HEK293 (cell line): Measurements from ENCODE around the gene CRMP1.

Experiments
- CTCF ChIA-PET: fragments of 350-600 bp; formaldehyde crosslinking; extraction: SDS; loops from one replicate; lab custom pipeline; 2021; ENCODE audit warnings: antibody characterized with exemption; lab: Yijun Ruan, JAX
- POLR2A ChIA-PET: fragments of 300-600 bp; formaldehyde crosslinking; extraction: SDS; loops from one replicate; lab custom pipeline; 2020; ENCODE audit warnings: antibody characterized with exemption, inconsistent platforms; lab: Yijun Ruan, JAX
- H3K27ac ChIP-seq: fragments of 200-500 bp; sonication (Bioruptor generic); 2 replicates; pipeline ENCODE4 v1.5.1; 2014; ENCODE audit warnings: low read depth, low read length, control low read depth, inconsistent platforms; ENCODE audit errors: extremely low read depth
- H3K36me3 ChIP-seq, 2 experiments: fragments of 200-500 bp in 1 of 2; sonication (Bioruptor generic) in 1 of 2; 1 replicate in 1 of 2; 2 replicates in 1 of 2; pipeline ENCODE4 v1.5.1; 2014 to 2017; ENCODE audit warnings: inconsistent platforms in 2 of 2, low read length in 2 of 2; ENCODE audit not compliant: control insufficient read depth in 2 of 2, insufficient read depth in 1 of 2
- H3K4me1 ChIP-seq: fragments of 200-500 bp; sonication (Bioruptor generic); 2 replicates; pipeline ENCODE4 v1.5.1; 2014; ENCODE audit warnings: mild to moderate bottlenecking, low read length, inconsistent platforms; ENCODE audit not compliant: control insufficient read depth, insufficient read depth
- H3K4me3 ChIP-seq: 2 replicates; pipeline ENCODE4 v1.5.1; 2011; ENCODE audit warnings: low read depth, mild to moderate bottlenecking, control low read depth, low read length, moderate library complexity
- H3K9me3 ChIP-seq: fragments of 200-500 bp; sonication (Bioruptor generic); 2 replicates; pipeline ENCODE4 v1.5.1; 2014; ENCODE audit warnings: low read depth, low read length, inconsistent platforms; ENCODE audit not compliant: control insufficient read depth, insufficient read depth
- GLIS1 ChIP-seq: fragments of 450-650 bp; formaldehyde crosslinking; IDR thresholded peaks from 2 replicates; pipeline ENCODE4 v1.5.1; 2016; ENCODE audit warnings: missing biosample characterization, missing genetic modification characterization
- MEIS1 ChIP-seq: sonication (generic); formaldehyde crosslinking; IDR thresholded peaks from 2 replicates; pipeline ENCODE4 v1.8.1; 2022; ENCODE audit warnings: missing genetic modification reagents, mild to moderate bottlenecking, borderline replicate concordance
- SCRT2 ChIP-seq: fragments of 450-650 bp; formaldehyde crosslinking; IDR thresholded peaks from 2 replicates; pipeline ENCODE4 v1.5.1; 2016; ENCODE audit warnings: missing biosample characterization, missing genetic modification characterization
- TRIM28 ChIP-seq: IDR thresholded peaks from 2 replicates; pipeline ENCODE4 v1.6.1; 2011; ENCODE audit warnings: low read length, control low read depth, borderline replicate concordance
- ZNF10 ChIP-seq: fragments of 450-650 bp; formaldehyde crosslinking; IDR thresholded peaks from 2 replicates; pipeline ENCODE4 v1.5.1; 2017; ENCODE audit warnings: missing biosample characterization, missing genetic modification characterization
- ZNF23 ChIP-seq: fragments of 450-650 bp; formaldehyde crosslinking; IDR thresholded peaks from 2 replicates; pipeline ENCODE4 v1.5.1; 2016; ENCODE audit warnings: missing biosample characterization, missing genetic modification characterization, borderline replicate concordance
- ZNF239 ChIP-seq: fragments of 450-650 bp; formaldehyde crosslinking; IDR thresholded peaks from 2 replicates; pipeline ENCODE4 v1.5.1; 2016; ENCODE audit warnings: missing biosample characterization, missing genetic modification characterization
- ZNF311 ChIP-seq: fragments of 450-650 bp; formaldehyde crosslinking; IDR thresholded peaks from 2 replicates; pipeline ENCODE4 v1.5.1; 2017; ENCODE audit warnings: missing biosample characterization, missing genetic modification characterization, borderline replicate concordance
- ZNF341 ChIP-seq: fragments of 450-650 bp; formaldehyde crosslinking; IDR thresholded peaks from 2 replicates; pipeline ENCODE4; 2016; ENCODE audit warnings: low read depth, missing biosample characterization, missing genetic modification characterization
- ZNF488 ChIP-seq: fragments of 450-650 bp; formaldehyde crosslinking; IDR thresholded peaks from 2 replicates; pipeline ENCODE4 v1.5.1; 2016; ENCODE audit warnings: missing biosample characterization, missing genetic modification characterization
- ZNF549 ChIP-seq: fragments of 450-650 bp; IDR thresholded peaks from 2 replicates; pipeline ENCODE4 v1.5.1; 2018; ENCODE audit warnings: missing biosample characterization, missing genetic modification characterization, mild to moderate bottlenecking, inconsistent platforms, moderate library complexity
- ZNF596 ChIP-seq: fragments of 450-650 bp; IDR thresholded peaks from 2 replicates; pipeline ENCODE4 v1.5.0; 2018; ENCODE audit warnings: missing biosample characterization, mild to moderate bottlenecking, missing genetic modification characterization, moderate library complexity
- ZNF670 ChIP-seq: fragments of 450-650 bp; formaldehyde crosslinking; IDR thresholded peaks from 2 replicates; pipeline ENCODE4 v1.5.1; 2016; ENCODE audit warnings: missing biosample characterization, missing genetic modification characterization, low read depth
- ZNF677 ChIP-seq: fragments of 450-650 bp; IDR thresholded peaks from 2 replicates; pipeline ENCODE4 v1.5.0; 2018; ENCODE audit warnings: missing biosample characterization, mild to moderate bottlenecking, missing genetic modification characterization, moderate library complexity
- ZNF76 ChIP-seq: fragments of 450-650 bp; formaldehyde crosslinking; IDR thresholded peaks from 2 replicates; pipeline ENCODE4; 2016; ENCODE audit warnings: low read depth, missing biosample characterization, missing genetic modification characterization, borderline replicate concordance
- TF ChIP-seq, protein P1 (sequence below): fragments of 450-650 bp; formaldehyde crosslinking; IDR thresholded peaks from 2 replicates; pipeline ENCODE4 v1.5.0; 2017; ENCODE audit warnings: missing biosample characterization, missing genetic modification characterization, borderline replicate concordance

CRMP1 gene

DNA sequence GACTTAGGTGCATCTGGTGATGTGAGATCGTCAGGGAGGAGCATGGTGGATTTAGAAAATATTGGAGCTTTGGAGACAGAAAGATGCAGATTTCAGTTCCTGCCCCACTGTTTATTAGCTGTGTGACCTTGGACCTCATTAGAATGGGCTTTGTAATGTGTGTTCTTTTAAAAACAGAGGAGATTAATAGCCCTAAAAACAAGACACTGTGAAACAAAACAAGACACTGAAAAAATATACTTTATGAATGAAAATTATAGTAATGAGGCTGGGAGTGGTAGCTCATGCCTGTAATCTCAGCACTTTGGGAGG, 102.4 kb downstream of the CRMP1 start:
- POLR2A ChIA-PET, result no interaction called here
- no peak for TF ChIP-seq ZNF311 (tag by site-specific recombination)
- TF ChIP-seq, all 188 proteins: peak for 0
- Histone ChIP-seq H3K4me1 (no peaks in the 10 kb centered on the region), H3K27ac (no peak overlapping the region), H3K9me3 (no peaks in the 10 kb centered on the region), H3K4me3 (no peak overlapping the region), H3K36me3 (peaks cover 0 to 48% of the 10 kb centered on the region in 2 experiments; a peak in 2 of 3 replicates)
- CTCF ChIA-PET, result interaction anchor here (0.6 to 1.7 kb wide), 12 partner anchors 9 to 917 kb away, joined by 3 to 5 read pairs (median 3); no protein-coding TSS in a partner anchor

- no peak for TF ChIP-seq GLIS1 (tag by site-specific recombination)
- TF ChIP-seq ZNF596 (tag by site-specific recombination), result no peak
- TF ChIP-seq ZNF549, result no peak
- TF ChIP-seq MEIS1 (CRISPR knock-in tag), result no peak
- TF ChIP-seq ZNF10 (tag by site-specific recombination), result no peak
- TF ChIP-seq, protein P1, sequence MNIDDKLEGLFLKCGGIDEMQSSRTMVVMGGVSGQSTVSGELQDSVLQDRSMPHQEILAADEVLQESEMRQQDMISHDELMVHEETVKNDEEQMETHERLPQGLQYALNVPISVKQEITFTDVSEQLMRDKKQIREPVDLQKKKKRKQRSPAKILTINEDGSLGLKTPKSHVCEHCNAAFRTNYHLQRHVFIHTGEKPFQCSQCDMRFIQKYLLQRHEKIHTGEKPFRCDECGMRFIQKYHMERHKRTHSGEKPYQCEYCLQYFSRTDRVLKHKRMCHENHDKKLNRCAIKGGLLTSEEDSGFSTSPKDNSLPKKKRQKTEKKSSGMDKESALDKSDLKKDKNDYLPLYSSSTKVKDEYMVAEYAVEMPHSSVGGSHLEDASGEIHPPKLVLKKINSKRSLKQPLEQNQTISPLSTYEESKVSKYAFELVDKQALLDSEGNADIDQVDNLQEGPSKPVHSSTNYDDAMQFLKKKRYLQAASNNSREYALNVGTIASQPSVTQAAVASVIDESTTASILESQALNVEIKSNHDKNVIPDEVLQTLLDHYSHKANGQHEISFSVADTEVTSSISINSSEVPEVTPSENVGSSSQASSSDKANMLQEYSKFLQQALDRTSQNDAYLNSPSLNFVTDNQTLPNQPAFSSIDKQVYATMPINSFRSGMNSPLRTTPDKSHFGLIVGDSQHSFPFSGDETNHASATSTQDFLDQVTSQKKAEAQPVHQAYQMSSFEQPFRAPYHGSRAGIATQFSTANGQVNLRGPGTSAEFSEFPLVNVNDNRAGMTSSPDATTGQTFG (tag by site-specific recombination), result no peak
- no peak for TF ChIP-seq ZNF677 (tag by site-specific recombination)
- no peak for TF ChIP-seq ZNF670 (tag by site-specific recombination)
- H3K4me3 ChIP-seq, result no peak overlapping the region
- H3K36me3 ChIP-seq, result peaks cover 0 to 51% of the 10 kb centered on the region in 2 experiments; a peak in 1 of 3 replicates
- ChIA-PET POLR2A (no interaction called here), CTCF (interaction anchor here (0.7 to 1.7 kb wide), 3 partner anchors 9 to 389 kb away, joined by 3 to 5 read pairs (median 3); no protein-coding TSS in a partner anchor)
- no peaks in the 10 kb centered on the region for H3K9me3 ChIP-seq
- H3K4me1 ChIP-seq, result no peaks in the 10 kb centered on the region
- no peak overlapping the region for H3K27ac ChIP-seq
These were observed 103.7 kb downstream of the CRMP1 start for GRCh38 chr4:5789141-5789540.

DNA sequence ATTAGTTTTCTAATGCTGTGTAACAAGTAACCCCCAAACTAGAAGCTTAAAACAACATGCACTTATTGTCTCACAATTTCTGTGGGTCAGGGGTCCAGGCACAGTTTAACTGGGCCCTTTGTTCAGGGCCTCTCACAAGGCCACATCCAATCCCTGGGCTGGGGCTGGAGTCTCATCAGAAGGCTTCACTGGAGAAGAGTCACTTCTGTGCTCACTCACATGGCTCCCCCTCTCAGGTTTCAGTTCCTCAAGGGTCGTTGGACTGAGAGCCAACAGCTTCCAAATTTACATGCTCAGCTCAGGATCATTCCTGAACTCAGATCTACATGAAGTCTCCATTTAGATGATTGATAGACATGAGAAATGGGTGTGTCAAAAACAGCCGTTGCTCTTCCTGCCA, 104.7 kb downstream of the CRMP1 start:
- Histone ChIP-seq H3K27ac (no peak overlapping the region), H3K4me3 (no peak overlapping the region), H3K36me3 (peaks cover 0 to 57% of the 10 kb centered on the region in 2 experiments; a peak in 1 of 3 replicates), H3K9me3 (no peaks in the 10 kb centered on the region), H3K4me1 (no peaks in the 10 kb centered on the region)
- ChIA-PET POLR2A (no interaction called here), CTCF (no interaction called here)
- TF ChIP-seq ZNF488 (tag by site-specific recombination), result no peak
- TF ChIP-seq TRIM28, result no peak
- TF ChIP-seq SCRT2 (tag by site-specific recombination), result no peak
- no peak for TF ChIP-seq ZNF670 (tag by site-specific recombination)
- no peak for TF ChIP-seq ZNF76 (tag by site-specific recombination)
- TF ChIP-seq ZNF239 (tag by site-specific recombination), result no peak
- TF ChIP-seq ZNF23 (tag by site-specific recombination), result no peak
- no peak for TF ChIP-seq ZNF341
- TF ChIP-seq ZNF596 (tag by site-specific recombination), result no peak
